Gastroesophageal sphincter (tissue), 3 donors: ENCODE measurements around the gene CCDC3.
"Not testable (repeated sequence)": the region's sequence is repeated elsewhere in the genome, so short reads cannot be mapped to it uniquely, and the experiment has no call there.

ENCODE experiments used
- POLR2A ChIP-seq, 2 donors: fragments of 450-650 bp; IDR thresholded peaks; one replicate each; pipeline ENCODE4 v1.6.1; 2017; ENCODE audit warnings: antibody characterized with exemption in 2 of 2, mild to moderate bottlenecking in 2 of 2, moderate library complexity in 1 of 2
- POLR2AphosphoS5 ChIP-seq: sonication (generic); formaldehyde crosslinking; IDR thresholded peaks from one replicate; pipeline ENCODE4 v1.6.1; 2017; ENCODE audit warnings: antibody characterized with exemption
- TF ChIP-seq, protein P1 (sequence below), 4 experiments: fragments of 200-600 bp in 2 of 4; fragments of 450-650 bp in 2 of 4; sonication (generic) in 1 of 4; IDR thresholded peaks; one replicate each; pipeline ENCODE4 v1.5.1; 2017 to 2019; ENCODE audit warnings: antibody characterized with exemption in 4 of 4, mild to moderate bottlenecking in 2 of 4, moderate library complexity in 2 of 4

DNA sequence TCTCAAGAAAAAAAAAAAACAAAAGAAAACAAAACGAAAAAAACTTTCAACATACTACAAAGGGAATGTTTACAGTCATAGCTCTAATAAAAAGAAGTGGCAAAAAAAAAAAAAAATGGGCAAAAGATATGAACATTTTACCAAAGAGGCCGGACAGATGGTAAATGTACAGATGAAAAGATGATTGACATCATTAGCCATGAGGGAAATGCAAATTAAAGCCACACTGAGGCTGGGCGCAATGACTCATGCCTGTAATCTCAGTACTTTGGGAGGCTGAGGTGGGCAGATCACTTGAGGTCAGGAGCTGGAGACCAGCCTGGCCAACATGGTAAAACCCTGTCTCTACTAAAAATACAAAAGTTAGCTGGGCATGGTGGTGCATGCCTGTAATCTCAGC, 17.9 kb downstream of the CCDC3 start:
- TF ChIP-seq, protein P1, sequence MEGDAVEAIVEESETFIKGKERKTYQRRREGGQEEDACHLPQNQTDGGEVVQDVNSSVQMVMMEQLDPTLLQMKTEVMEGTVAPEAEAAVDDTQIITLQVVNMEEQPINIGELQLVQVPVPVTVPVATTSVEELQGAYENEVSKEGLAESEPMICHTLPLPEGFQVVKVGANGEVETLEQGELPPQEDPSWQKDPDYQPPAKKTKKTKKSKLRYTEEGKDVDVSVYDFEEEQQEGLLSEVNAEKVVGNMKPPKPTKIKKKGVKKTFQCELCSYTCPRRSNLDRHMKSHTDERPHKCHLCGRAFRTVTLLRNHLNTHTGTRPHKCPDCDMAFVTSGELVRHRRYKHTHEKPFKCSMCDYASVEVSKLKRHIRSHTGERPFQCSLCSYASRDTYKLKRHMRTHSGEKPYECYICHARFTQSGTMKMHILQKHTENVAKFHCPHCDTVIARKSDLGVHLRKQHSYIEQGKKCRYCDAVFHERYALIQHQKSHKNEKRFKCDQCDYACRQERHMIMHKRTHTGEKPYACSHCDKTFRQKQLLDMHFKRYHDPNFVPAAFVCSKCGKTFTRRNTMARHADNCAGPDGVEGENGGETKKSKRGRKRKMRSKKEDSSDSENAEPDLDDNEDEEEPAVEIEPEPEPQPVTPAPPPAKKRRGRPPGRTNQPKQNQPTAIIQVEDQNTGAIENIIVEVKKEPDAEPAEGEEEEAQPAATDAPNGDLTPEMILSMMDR (IDR thresholded peaks at IDR 0.05), result not testable (repeated sequence)
- TF ChIP-seq POLR2A (IDR thresholded peaks at IDR 0.05); POLR2AphosphoS5: not testable (repeated sequence)
